Naive thymus-derived CD4-positive, alpha-beta T cell (primary cell): ENCODE results near the gene LNPK. TPM values are rescaled to one million over a fixed set of nuclear protein-coding genes. Genes with fewer than 3 reads are reported as not detected.

Experiments used
- ATAC-seq: fragments of 150-1000 bp; cut with Tn5 transposase; 2 replicates; pipeline ENCODE4 v1.10.0; 2021; ENCODE audit warnings: mild to moderate bottlenecking, moderate library complexity
- CTCF ChIA-PET: fragments of 350-600 bp; sonication (Branson Sonifier 250); formaldehyde crosslinking; loops from one replicate; lab custom pipeline; 2021; ENCODE audit warnings: antibody characterized with exemption; lab: Charles Lee
- POLR2A ChIA-PET: fragments of 350-600 bp; sonication (Branson Sonifier 250); formaldehyde crosslinking; loops from one replicate; lab custom pipeline; 2021; ENCODE audit warnings: antibody characterized with exemption, inconsistent platforms; lab: Charles Lee
- DNase-seq, 9 donors: peaks; one replicate each; pipeline versions ENCODE4 v3.0.0 to v3.0.0-alpha.2; 2020 to 2022; ENCODE audit warnings: mixed read lengths in 1 of 9
- H3K27ac ChIP-seq: one replicate; pipeline ENCODE4 v1.7.0; 2013; ENCODE audit warnings: mild to moderate bottlenecking, low read depth, low read length, moderate library complexity
- H3K27me3 ChIP-seq, 2 donors: one replicate each; pipeline ENCODE4 v1.7.0; 2013; ENCODE audit warnings: low read length in 2 of 2, mild to moderate bottlenecking in 2 of 2, moderate library complexity in 2 of 2; ENCODE audit not compliant: control insufficient read depth in 2 of 2, insufficient read depth in 2 of 2
- H3K36me3 ChIP-seq, 3 experiments: 1 replicate in 2 of 3; 2 replicates in 1 of 3; pipeline ENCODE4 v1.7.0; 2013; ENCODE audit warnings: low read length in 3 of 3, mild to moderate bottlenecking in 3 of 3, moderate library complexity in 1 of 3; ENCODE audit not compliant: insufficient read depth in 3 of 3, control insufficient read depth in 2 of 3
- H3K4me1 ChIP-seq, 2 donors: one replicate each; pipeline ENCODE4 v1.7.0; 2013; ENCODE audit warnings: low read length in 2 of 2, mild to moderate bottlenecking in 2 of 2, moderate library complexity in 1 of 2; ENCODE audit not compliant: control insufficient read depth in 2 of 2, insufficient read depth in 2 of 2
- H3K4me3 ChIP-seq: 2 replicates; pipeline ENCODE4 v1.7.0; 2013; ENCODE audit warnings: mild to moderate bottlenecking, low read length
- H3K9me3 ChIP-seq, 3 experiments: 1 replicate in 2 of 3; 2 replicates in 1 of 3; pipeline ENCODE4 v1.7.0; 2013; ENCODE audit warnings: low read length in 3 of 3; ENCODE audit not compliant: control insufficient read depth in 2 of 3
- H3K27ac Mint-ChIP-seq, 9 donors: one replicate each; pipeline ENCODE4 v1.8.0; 2020 to 2022; ENCODE audit warnings: mixed read lengths in 9 of 9, mild to moderate bottlenecking in 8 of 9, moderate library complexity in 5 of 9, inconsistent platforms in 2 of 9
- H3K27me3 Mint-ChIP-seq, 5 donors: one replicate each; pipeline ENCODE4 v1.8.0; 2021 to 2022; ENCODE audit warnings: mixed read lengths in 5 of 5, mild to moderate bottlenecking in 1 of 5
- H3K36me3 Mint-ChIP-seq, 5 donors: one replicate each; pipeline ENCODE4 v1.8.0; 2020 to 2022; ENCODE audit warnings: mixed read lengths in 5 of 5, mild to moderate bottlenecking in 3 of 5, inconsistent platforms in 1 of 5
- H3K4me1 Mint-ChIP-seq, 7 donors: one replicate each; pipeline ENCODE4 v1.8.0; 2020 to 2022; ENCODE audit warnings: mixed read lengths in 7 of 7, mild to moderate bottlenecking in 3 of 7, inconsistent platforms in 1 of 7
- H3K4me3 Mint-ChIP-seq, 10 donors: one replicate each; pipeline ENCODE4 v1.8.0; 2020 to 2022; ENCODE audit warnings: mild to moderate bottlenecking in 10 of 10, mixed read lengths in 10 of 10, moderate library complexity in 6 of 10, inconsistent platforms in 2 of 10
- H3K9me3 Mint-ChIP-seq, 11 donors: one replicate each; pipeline ENCODE4 v1.8.0; 2020 to 2022; ENCODE audit warnings: mixed read lengths in 11 of 11, mild to moderate bottlenecking in 4 of 11, inconsistent platforms in 1 of 11, moderate library complexity in 1 of 11
- intact Hi-C, 2 donors: fragments of 100-400 bp; cut with micrococcal nuclease; formaldehyde crosslinking; loops; one replicate each; pipeline ENCODE4 v1.15.1; 2023
- polyA plus RNA-seq, 2 donors: library from polyadenylated mRNA; unstranded; fragments of 300-500 nt; fragmentation: Illumina TruSeq; gene quantifications; one replicate each; pipeline ENCODE4 v1.2.3, GENCODE V29; 2021
- total RNA-seq, 6 experiments: library from RNA in 5 of 6; stranded (reverse) in 5 of 6; gene quantifications; 1 replicate in 5 of 6; 2 replicates in 1 of 6; pipeline ENCODE4 v1.2.3 and lab custom pipeline; 2021 to 2026

Gene LNPK, protein sequence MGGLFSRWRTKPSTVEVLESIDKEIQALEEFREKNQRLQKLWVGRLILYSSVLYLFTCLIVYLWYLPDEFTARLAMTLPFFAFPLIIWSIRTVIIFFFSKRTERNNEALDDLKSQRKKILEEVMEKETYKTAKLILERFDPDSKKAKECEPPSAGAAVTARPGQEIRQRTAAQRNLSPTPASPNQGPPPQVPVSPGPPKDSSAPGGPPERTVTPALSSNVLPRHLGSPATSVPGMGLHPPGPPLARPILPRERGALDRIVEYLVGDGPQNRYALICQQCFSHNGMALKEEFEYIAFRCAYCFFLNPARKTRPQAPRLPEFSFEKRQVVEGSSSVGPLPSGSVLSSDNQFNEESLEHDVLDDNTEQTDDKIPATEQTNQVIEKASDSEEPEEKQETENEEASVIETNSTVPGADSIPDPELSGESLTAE
- total RNA-seq (10 to 100 TPM; 19.4 to 36.8 (median 24.0) TPM), polyA plus RNA-seq (10 to 100 TPM; 13.7 to 14.8 TPM), total RNA-seq (lab: John Stamatoyannopoulos, UW) (28.9 reads per million, percentile 59 among the genes with 10 or more reads in this experiment)

DNA sequence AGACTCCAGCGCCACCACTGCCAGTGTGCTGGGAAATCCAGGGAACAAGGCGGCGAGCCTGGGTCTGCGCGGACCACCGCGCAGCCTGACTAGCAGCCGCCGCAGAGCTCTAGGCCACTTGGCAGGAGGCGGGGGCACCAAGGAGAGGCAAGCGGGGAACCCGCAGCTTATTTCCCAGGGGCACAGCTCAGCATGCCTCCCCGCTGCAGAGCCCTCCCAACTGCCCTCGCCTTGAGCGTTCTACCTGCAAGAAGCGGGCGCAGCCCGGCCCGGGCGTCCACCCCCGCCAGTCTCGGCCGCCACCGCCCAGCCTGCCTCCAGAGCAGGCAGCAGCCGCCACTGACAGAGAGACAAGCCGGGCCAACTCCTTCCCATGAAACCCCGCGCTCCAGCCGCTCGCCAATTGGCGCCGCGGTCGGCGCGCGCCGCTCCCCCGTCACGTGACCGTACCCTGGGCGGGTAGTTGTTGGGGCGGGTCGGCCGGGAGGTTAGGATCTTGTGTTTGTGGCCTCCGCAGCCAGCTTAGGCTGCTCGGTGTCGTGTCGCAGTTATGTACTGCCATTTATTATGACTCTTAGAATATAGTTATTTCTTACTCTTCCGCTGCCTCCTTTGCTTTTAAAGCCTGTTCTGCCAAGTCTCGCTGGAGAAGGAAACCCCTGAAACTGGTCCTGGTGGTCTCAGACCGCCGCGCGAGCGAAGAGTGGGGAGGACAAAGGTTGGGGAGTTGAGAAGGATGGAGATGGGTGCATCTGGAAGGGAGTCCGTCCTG is at the start of gene LNPK:
LNPK (minus strand) TSS at position 352 of the 772 bp plus-strand sequence. CDS start 6,683 bp downstream, outside the sequence.
- H3K9me3 Mint-ChIP-seq = no peaks in the 10 kb centered on the region
- CTCF ChIA-PET = interaction anchor here (0.6 kb wide), 1 partner anchor 7 kb away, joined by 4 read pairs; no protein-coding TSS in a partner anchor
- H3K4me1 Mint-ChIP-seq = peaks cover 18 to 35% (median 31%) of the 10 kb centered on the region in 7 donors
- peaks cover 0 to 9% (median 0%) of the 10 kb centered on the region in 5 donors for H3K27me3 Mint-ChIP-seq
- ATAC-seq (peak; percentile 94), DNase-seq (peak; percentile 82 to 93 (median 91))
- intact Hi-C loops = loop anchor here (1.0 to 10.0 kb wide), 14 partner anchors 75 to 1755 kb away; partner anchors contain the start of genes ATF2 (in 2 of the 2), OLA1 (in 2 of the 2), ATP5MC3 (in 1 of the 2) and HNRNPA3 (in 1 of the 2)
- Histone ChIP-seq H3K36me3 (no peaks in the 10 kb centered on the region), H3K9me3 (no peaks in the 10 kb centered on the region), H3K4me3 (peak within 1 kb of the TSS; percentile 84), H3K27ac (peak within 1 kb of the TSS; percentile 75), H3K4me1 (peaks cover 11 to 16% of the 10 kb centered on the region in 2 donors), H3K27me3 (no peaks in the 10 kb centered on the region)
- peak within 1 kb of the TSS; percentile 89 to 96 (median 92) for H3K4me3 Mint-ChIP-seq
- H3K36me3 Mint-ChIP-seq = peaks cover 0 to 3% (median 0%) of the 10 kb centered on the region in 5 donors
- peak within 1 kb of the TSS; percentile 79 to 99 (median 92) for H3K27ac Mint-ChIP-seq
- POLR2A ChIA-PET = interaction anchor here (0.6 to 1.2 kb wide), 7 partner anchors 8 to 1389 kb away, joined by 3 to 5 read pairs (median 3); no protein-coding TSS in a partner anchor

DNA sequence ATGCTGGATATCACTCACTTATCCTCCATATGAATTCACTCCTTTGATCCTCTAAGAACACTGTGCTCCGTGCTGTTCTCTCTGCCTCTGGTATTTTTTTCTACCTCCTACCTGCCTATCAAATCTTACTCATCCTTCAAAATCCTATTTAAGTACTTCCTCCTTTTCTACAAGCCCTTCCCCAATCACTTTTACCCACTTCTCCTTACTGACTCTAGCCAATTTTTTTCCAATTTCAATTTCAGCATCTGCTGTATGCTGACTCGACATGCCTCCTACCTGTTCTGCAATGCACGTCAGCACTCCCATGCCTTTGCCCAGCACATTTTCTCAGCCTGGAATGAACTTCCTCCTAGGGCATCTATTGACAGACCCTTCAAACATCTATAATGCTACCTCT is 37.3 kb upstream of the LNPK start:
- ChIA-PET POLR2A (no interaction called here), CTCF (no interaction called here)
- Mint-ChIP-seq H3K4me3 (no peak overlapping the region), H3K36me3 (peaks cover 0 to 5% (median 0%) of the 10 kb centered on the region in 5 donors), H3K27me3 (peaks cover 22 to 41% (median 41%) of the 10 kb centered on the region in 5 donors), H3K4me1 (peaks cover 0 to 2% (median 0%) of the 10 kb centered on the region in 7 donors), H3K9me3 (peaks cover 0 to 24% (median 5%) of the 10 kb centered on the region in 11 donors), H3K27ac (no peak overlapping the region)
- H3K27me3 ChIP-seq = no peaks in the 10 kb centered on the region
- no peaks in the 10 kb centered on the region for H3K9me3 ChIP-seq
- no peak overlapping the region for H3K27ac ChIP-seq
- no peaks in the 10 kb centered on the region for H3K36me3 ChIP-seq
- DNase-seq (no peak), ATAC-seq (no peak)
- H3K4me3 ChIP-seq = no peak overlapping the region
- no peaks in the 10 kb centered on the region for H3K4me1 ChIP-seq
- intact Hi-C loops = no loop called here

DNA sequence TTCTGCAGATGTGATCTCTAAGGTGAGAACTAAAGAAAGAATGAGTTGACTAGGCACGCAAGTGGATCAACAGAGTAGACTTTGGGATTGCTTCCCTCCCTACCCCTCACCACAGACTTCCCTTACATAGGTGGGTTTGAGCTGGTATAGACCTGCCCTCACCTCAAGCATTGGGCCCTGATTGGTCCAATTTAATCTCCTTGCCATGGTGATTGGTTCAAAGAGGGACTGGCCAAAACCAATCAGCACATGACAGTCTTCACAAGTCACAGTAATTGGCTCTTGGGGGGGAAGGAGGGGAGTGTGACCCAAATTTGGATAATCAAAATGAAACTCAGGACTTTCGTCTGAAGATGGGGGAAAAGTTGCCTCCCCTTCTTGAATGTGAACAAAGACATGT is 36.6 kb upstream of the LNPK start:
- Histone ChIP-seq H3K4me1 (no peaks in the 10 kb centered on the region), H3K27me3 (no peaks in the 10 kb centered on the region), H3K36me3 (no peaks in the 10 kb centered on the region), H3K4me3 (no peak overlapping the region), H3K9me3 (no peaks in the 10 kb centered on the region), H3K27ac (no peak overlapping the region)
- Mint-ChIP-seq H3K27me3 (peaks cover 19 to 43% (median 41%) of the 10 kb centered on the region in 5 donors), H3K4me3 (no peak overlapping the region), H3K27ac (no peak overlapping the region), H3K4me1 (peaks cover 0 to 2% (median 0%) of the 10 kb centered on the region in 7 donors), H3K36me3 (peaks cover 0 to 5% (median 0%) of the 10 kb centered on the region in 5 donors), H3K9me3 (peaks cover 0 to 17% (median 5%) of the 10 kb centered on the region in 11 donors)
- ATAC-seq = no peak
- ChIA-PET CTCF (no interaction called here), POLR2A (no interaction called here)
- no peak for DNase-seq
- intact Hi-C loops = no loop called here

DNA sequence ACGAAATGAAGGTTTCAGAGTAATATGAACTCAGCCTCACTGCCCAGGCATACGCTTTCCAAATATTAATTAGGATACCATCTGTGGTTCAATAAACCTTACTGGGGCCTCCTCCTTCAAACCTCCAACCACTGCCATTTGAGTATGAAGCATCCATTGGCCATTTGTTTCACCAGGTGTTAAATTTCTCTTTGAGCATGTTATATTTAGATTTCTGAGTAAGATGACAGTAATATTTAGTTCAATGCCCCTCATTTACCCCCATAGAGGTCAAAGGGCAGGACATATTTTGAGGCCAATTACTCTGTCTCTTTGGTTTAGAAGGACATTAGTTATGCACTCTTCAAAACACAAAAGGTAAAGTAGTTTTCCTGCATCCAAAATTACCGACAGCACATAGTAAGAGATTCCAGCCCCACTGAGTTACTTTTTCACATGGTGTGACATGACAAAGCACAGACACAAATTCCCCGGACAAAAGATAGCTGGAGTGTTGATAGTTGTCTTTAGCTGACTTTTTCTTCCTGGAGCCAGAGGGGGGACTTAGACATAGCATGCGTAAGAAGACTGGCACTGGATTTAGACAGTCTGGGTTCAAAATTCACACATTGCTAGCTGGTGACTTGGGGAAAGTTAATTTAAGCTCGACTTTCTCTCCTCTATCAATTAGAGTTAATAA is 33.1 kb upstream of the LNPK start:
- Histone ChIP-seq H3K27me3 (no peaks in the 10 kb centered on the region), H3K36me3 (no peaks in the 10 kb centered on the region), H3K27ac (no peak overlapping the region), H3K9me3 (no peaks in the 10 kb centered on the region), H3K4me3 (no peak overlapping the region), H3K4me1 (no peaks in the 10 kb centered on the region)
- intact Hi-C loops = no loop called here
- peaks cover 0 to 2% (median 0%) of the 10 kb centered on the region in 11 donors for H3K9me3 Mint-ChIP-seq
- H3K36me3 Mint-ChIP-seq = no peaks in the 10 kb centered on the region
- peaks cover 0 to 2% (median 0%) of the 10 kb centered on the region in 7 donors for H3K4me1 Mint-ChIP-seq
- ChIA-PET POLR2A (no interaction called here), CTCF (no interaction called here)
- no peak overlapping the region for H3K4me3 Mint-ChIP-seq
- DNase-seq (no peak), ATAC-seq (no peak)
- H3K27me3 Mint-ChIP-seq = peaks cover 12 to 37% (median 27%) of the 10 kb centered on the region in 5 donors
- H3K27ac Mint-ChIP-seq = no peak overlapping the region

DNA sequence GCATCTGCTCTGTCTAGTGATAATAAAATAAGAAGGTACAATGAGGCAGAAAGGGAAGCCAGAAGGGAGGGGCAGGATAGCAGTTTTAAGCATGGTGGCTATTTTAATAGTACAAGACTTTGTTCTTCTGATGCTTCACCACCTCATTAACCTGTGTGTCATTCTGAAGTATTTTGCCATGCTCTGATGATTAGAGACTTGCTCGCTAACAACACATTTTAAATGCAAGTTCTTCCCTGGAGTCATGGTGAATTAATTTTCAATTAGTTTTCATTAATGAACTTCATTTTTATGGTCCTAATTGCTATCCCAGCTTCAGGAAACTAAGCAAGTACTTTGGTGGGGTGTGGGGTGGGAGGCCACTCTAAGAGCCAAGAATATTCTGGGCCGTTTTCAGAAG is 25.7 kb upstream of the LNPK start:
- Mint-ChIP-seq H3K27ac (no peak overlapping the region), H3K9me3 (no peaks in the 10 kb centered on the region), H3K27me3 (peaks cover 36 to 49% (median 42%) of the 10 kb centered on the region in 5 donors), H3K36me3 (no peaks in the 10 kb centered on the region), H3K4me1 (no peaks in the 10 kb centered on the region), H3K4me3 (no peak overlapping the region)
- DNase-seq = no peak
- Histone ChIP-seq H3K4me3 (no peak overlapping the region), H3K36me3 (no peaks in the 10 kb centered on the region), H3K4me1 (no peaks in the 10 kb centered on the region), H3K27ac (no peak overlapping the region), H3K27me3 (peaks cover 0 to 4% of the 10 kb centered on the region in 2 donors), H3K9me3 (no peaks in the 10 kb centered on the region)
- intact Hi-C loops = no loop called here
- CTCF ChIA-PET = no interaction called here
- POLR2A ChIA-PET = no interaction called here
- no peak for ATAC-seq

DNA sequence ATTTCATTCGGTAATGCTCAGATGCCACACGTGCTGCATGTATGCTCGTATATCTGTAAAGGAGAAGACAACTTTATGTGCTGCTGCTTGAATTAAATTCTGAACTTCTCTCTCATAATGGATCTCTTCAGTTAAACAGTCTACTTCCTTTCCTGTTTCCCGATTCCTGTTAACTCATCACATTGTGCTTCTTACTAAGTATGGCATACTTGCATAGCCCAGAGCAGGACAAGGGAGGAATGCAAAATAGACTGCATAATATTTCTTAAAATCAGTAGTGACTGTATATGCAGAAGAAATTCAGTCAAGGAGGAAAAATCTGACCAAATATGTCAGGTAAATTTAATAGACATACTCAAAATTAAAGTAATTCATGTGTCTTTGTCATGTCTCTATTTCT is 23.9 kb upstream of the LNPK start:
- CTCF ChIA-PET = no interaction called here

More for the DNA sequence above, 23.9 kb upstream of the LNPK start:
- H3K36me3 ChIP-seq = no peaks in the 10 kb centered on the region
- H3K27me3 Mint-ChIP-seq = peaks cover 41 to 51% (median 45%) of the 10 kb centered on the region in 5 donors
- no peaks in the 10 kb centered on the region for H3K9me3 ChIP-seq
- H3K4me3 ChIP-seq = no peak overlapping the region
- ATAC-seq (no peak), DNase-seq (no peak)
- POLR2A ChIA-PET = no interaction called here
- H3K4me3 Mint-ChIP-seq = no peak overlapping the region
- H3K4me1 ChIP-seq = no peaks in the 10 kb centered on the region
- H3K27ac Mint-ChIP-seq = no peak overlapping the region
- intact Hi-C loops = no loop called here
- no peak overlapping the region for H3K27ac ChIP-seq
- no peaks in the 10 kb centered on the region for H3K4me1 Mint-ChIP-seq
- no peaks in the 10 kb centered on the region for H3K9me3 Mint-ChIP-seq
- no peaks in the 10 kb centered on the region for H3K36me3 Mint-ChIP-seq
- H3K27me3 ChIP-seq = peaks cover 0 to 4% of the 10 kb centered on the region in 2 donors
